ENCODE measurements around the gene LMAN2. TPM values are rescaled to one million over a fixed set of nuclear protein-coding genes. Genes with fewer than 3 reads are reported as not detected.

Gene LMAN2
- total RNA-seq, 2 experiments from 2014 or later = 116 to 144 TPM

DNA sequence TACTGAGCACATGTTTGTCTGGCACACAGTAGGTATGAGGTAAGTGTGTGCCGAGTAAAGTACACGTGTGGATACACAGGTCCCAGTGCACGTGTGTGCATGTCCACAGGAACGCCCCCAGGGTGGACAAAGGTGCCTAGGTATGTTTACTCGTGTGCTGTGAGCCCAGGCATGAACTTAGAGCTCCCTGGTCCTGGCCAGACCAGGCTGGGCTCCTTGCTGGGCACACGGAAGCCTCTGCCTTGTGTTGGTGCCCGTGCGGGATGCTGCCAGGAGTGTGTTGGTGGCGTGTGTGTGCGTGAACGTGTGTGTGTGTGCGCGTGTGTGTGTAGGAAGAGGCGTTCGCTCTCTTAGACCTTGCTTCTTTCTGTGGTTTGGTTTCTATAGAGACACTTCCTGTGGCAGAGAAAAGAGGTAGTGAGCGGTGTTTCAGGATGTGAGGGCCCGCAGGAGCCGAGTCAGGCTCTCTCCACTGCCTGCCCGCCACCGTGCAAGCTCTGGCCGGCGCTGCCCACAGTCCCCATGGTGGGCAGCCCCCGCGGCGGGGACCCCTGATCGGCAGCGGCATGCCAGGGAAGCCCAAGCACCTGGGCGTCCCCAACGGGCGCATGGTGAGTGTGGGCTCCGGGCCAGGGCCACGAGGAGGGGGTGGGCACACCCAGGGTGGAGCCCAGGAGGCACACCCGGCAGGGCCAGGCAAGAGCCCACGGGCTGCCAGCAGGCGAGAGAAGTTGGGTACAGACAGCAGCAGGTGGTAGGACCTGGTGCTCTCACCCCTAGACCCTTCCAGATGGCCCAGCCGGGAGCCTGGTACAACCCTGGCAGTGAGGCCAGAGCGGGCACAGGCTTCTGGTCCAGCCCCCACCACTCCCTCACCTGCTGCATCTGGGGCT, 6.2 kb upstream of the LMAN2 start, which contains the start of gene RGS14:
Gene RGS14 (plus strand): TSS at position 466 of the 893 bp plus-strand sequence. CDS start 101 bp downstream, at position 567.
- BruUV-seq (replicated peaks) = no TSS peak
- Histone ChIP-seq H3K4me1 (ENCODE audit: insufficient read depth, low read length, poor library complexity, severe bottlenecking) (peaks cover 59% of the 10 kb centered on the region), H3K36me3 (ENCODE audit: insufficient read depth, low read length) (no peaks in the 10 kb centered on the region; the same call in 1 of the 2 replicates), H3K79me2 (ENCODE audit: insufficient read depth, low read depth, low read length) (peaks cover 7% of the 10 kb centered on the region; the same call in 1 of the 2 replicates), H4K20me1 (ENCODE audit: insufficient read depth, low read length) (no peaks in the 10 kb centered on the region), H2AFZ (ENCODE audit: low read length) (peak within 1 kb of the TSS; percentile 88), H3K9me3 (ENCODE audit: low read length) (peaks cover 8% of the 10 kb centered on the region), H3K9me2 (ENCODE audit: insufficient read depth, low read length) (no peaks in the 10 kb centered on the region), H3K4me3 (ENCODE audit: low read depth, low read length, poor library complexity, severe bottlenecking) (peak within 1 kb of the TSS; percentile 74), H3K27ac (ENCODE audit: low read depth, low read length, poor library complexity, severe bottlenecking) (peak within 1 kb of the TSS; percentile 65), H3K4me2 (ENCODE audit: low read length) (peak within 1 kb of the TSS; percentile 95)
- DNase-seq (ENCODE audit: low spot score) = peak; percentile 90
- CTCF ChIA-PET (ENCODE audit: unreplicated experiment) = interaction anchor here (0.5 to 1.6 kb wide), 5 partner anchors 11 to 243 kb away, joined by 3 to 6 read pairs (median 4); no protein-coding TSS in a partner anchor
- intact Hi-C loops (cut with micrococcal nuclease; ENCODE audit: unreplicated experiment) = loop anchor here (1.0 kb wide), 1 partner anchor 32 kb away; no protein-coding TSS in a partner anchor
- POLR2A ChIA-PET = interaction anchor here (0.5 to 1.7 kb wide), 4 partner anchors 11 to 893 kb away, joined by 3 to 6 read pairs (median 3); no protein-coding TSS in a partner anchor
- TF ChIP-seq EZH2phosphoT487 (IDR thresholded peaks at IDR 0.05; ENCODE audit: borderline replicate concordance, low read depth, low read length) = no peak
- TF ChIP-seq, protein P1, sequence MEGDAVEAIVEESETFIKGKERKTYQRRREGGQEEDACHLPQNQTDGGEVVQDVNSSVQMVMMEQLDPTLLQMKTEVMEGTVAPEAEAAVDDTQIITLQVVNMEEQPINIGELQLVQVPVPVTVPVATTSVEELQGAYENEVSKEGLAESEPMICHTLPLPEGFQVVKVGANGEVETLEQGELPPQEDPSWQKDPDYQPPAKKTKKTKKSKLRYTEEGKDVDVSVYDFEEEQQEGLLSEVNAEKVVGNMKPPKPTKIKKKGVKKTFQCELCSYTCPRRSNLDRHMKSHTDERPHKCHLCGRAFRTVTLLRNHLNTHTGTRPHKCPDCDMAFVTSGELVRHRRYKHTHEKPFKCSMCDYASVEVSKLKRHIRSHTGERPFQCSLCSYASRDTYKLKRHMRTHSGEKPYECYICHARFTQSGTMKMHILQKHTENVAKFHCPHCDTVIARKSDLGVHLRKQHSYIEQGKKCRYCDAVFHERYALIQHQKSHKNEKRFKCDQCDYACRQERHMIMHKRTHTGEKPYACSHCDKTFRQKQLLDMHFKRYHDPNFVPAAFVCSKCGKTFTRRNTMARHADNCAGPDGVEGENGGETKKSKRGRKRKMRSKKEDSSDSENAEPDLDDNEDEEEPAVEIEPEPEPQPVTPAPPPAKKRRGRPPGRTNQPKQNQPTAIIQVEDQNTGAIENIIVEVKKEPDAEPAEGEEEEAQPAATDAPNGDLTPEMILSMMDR (conservative IDR thresholded peaks at IDR 0.05; ENCODE audit: low read length) = no peak

DNA sequence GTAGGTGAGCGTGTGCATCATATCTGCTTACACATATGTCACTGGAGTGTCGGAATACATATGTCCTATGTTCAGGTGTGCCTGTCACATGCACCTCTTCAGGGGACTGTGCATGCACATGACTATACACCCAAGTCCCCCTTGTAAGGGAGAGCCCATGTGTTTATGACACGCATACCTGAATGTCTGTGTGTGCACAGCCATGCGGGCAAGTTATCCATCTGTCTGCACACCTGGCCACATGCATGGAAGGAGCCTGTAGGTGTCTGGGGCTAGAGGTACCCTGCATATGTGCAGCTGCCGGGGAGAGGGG, 5.6 kb upstream of the LMAN2 start:
- Histone ChIP-seq H2AFZ (ENCODE audit: low read length) (peak overlapping the region; percentile 88), H4K20me1 (ENCODE audit: insufficient read depth, low read length) (no peaks in the 10 kb centered on the region), H3K4me2 (ENCODE audit: low read length) (peak overlapping the region; percentile 95), H3K9me2 (ENCODE audit: insufficient read depth, low read length) (no peaks in the 10 kb centered on the region), H3K9me3 (ENCODE audit: low read length) (peaks cover 8% of the 10 kb centered on the region), H3K4me1 (ENCODE audit: insufficient read depth, low read length, poor library complexity, severe bottlenecking) (peaks cover 55% of the 10 kb centered on the region), H3K27ac (ENCODE audit: low read depth, low read length, poor library complexity, severe bottlenecking) (peak overlapping the region; percentile 65), H3K79me2 (ENCODE audit: insufficient read depth, low read depth, low read length) (peaks cover 7% of the 10 kb centered on the region; the same call in 1 of the 2 replicates), H3K36me3 (ENCODE audit: insufficient read depth, low read length) (no peaks in the 10 kb centered on the region; the same call in 1 of the 2 replicates), H3K4me3 (ENCODE audit: low read depth, low read length, poor library complexity, severe bottlenecking) (peak overlapping the region; percentile 74)
- CTCF ChIA-PET (ENCODE audit: unreplicated experiment) = interaction anchor here (1.6 kb wide), 1 partner anchor 12 kb away, joined by 4 read pairs; no protein-coding TSS in a partner anchor
- BruUV-seq (replicated peaks) = no TSS peak
- DNase-seq (ENCODE audit: low spot score) = peak; percentile 30
- intact Hi-C loops (cut with micrococcal nuclease; ENCODE audit: unreplicated experiment) = loop anchor here (1.0 kb wide), 1 partner anchor 32 kb away; no protein-coding TSS in a partner anchor
- POLR2A ChIA-PET = interaction anchor here (0.5 to 1.7 kb wide), 6 partner anchors 11 to 893 kb away, joined by 3 to 7 read pairs (median 3); no protein-coding TSS in a partner anchor
- no peak for TF ChIP-seq EZH2phosphoT487 (IDR thresholded peaks at IDR 0.05; ENCODE audit: borderline replicate concordance, low read depth, low read length)
- TF ChIP-seq, protein P1 (conservative IDR thresholded peaks at IDR 0.05; ENCODE audit: low read length) = no peak

All from OCI-LY7 (cell line).